ENCODE data around the gene HAUS3. TPM values are rescaled to one million over a fixed set of nuclear protein-coding genes. Genes with fewer than 3 reads are reported as not detected.
A peak's percentile ranks its signal among the peaks of the same experiment; 100 is the strongest.

Gene HAUS3
- total RNA-seq, 2 donors from 2014 or later: 3.7 to 4.1 TPM

GRCh38 chr4:2255501-2256155 is 13.7 kb upstream of the HAUS3 start:
- peaks cover 0 to 73% of the 10 kb centered on the region in 2 donors for H3K4me1 ChIP-seq
- no peaks in the 10 kb centered on the region for H3K9me3 ChIP-seq
- H3K4me3 ChIP-seq: peak overlapping the region; percentile 4 to 26
- no peaks in the 10 kb centered on the region for H3K27me3 ChIP-seq
- H3K27ac ChIP-seq: peak overlapping the region; percentile 87
- no peak for TF ChIP-seq CTCF (IDR thresholded peaks at IDR 0.05)
- DNase-seq (ENCODE audit: low spot score): peak; percentile 59
- H3K36me3 ChIP-seq: peaks cover 46% of the 10 kb centered on the region

GRCh38 chr4:2254665-2255500 is 13.0 kb upstream of the HAUS3 start:
- H3K27me3 ChIP-seq: no peaks in the 10 kb centered on the region
- peaks cover 53% of the 10 kb centered on the region for H3K36me3 ChIP-seq
- peak overlapping the region; percentile 87 for H3K27ac ChIP-seq
- peaks cover 0 to 66% of the 10 kb centered on the region in 2 donors for H3K4me1 ChIP-seq
- TF ChIP-seq CTCF (IDR thresholded peaks at IDR 0.05): no peak
- no peaks in the 10 kb centered on the region for H3K9me3 ChIP-seq
- DNase-seq (ENCODE audit: low spot score): peak; percentile 53
- peak overlapping the region in 1 of 2 donors; percentile 26 for H3K4me3 ChIP-seq

- DNase-seq (ENCODE audit: low spot score): peak; percentile 52
- H3K36me3 ChIP-seq: peaks cover 61% of the 10 kb centered on the region
- no peak overlapping the region for H3K27ac ChIP-seq
- H3K4me1 ChIP-seq: peaks cover 0 to 51% of the 10 kb centered on the region in 2 donors
- H3K9me3 ChIP-seq: no peaks in the 10 kb centered on the region
- no peak overlapping the region for H3K4me3 ChIP-seq
- H3K27me3 ChIP-seq: no peaks in the 10 kb centered on the region
- TF ChIP-seq CTCF (IDR thresholded peaks at IDR 0.05): no peak
Observed at GRCh38 chr4:2253160-2254084, 11.5 kb upstream of the HAUS3 start.

- DNase-seq (ENCODE audit: low spot score): peak; percentile 44
- peaks cover 0 to 43% of the 10 kb centered on the region in 2 donors for H3K4me1 ChIP-seq
- no peak overlapping the region for H3K27ac ChIP-seq
- no peaks in the 10 kb centered on the region for H3K9me3 ChIP-seq
- no peak for TF ChIP-seq CTCF (IDR thresholded peaks at IDR 0.05)
- H3K27me3 ChIP-seq: no peaks in the 10 kb centered on the region
- no peak overlapping the region for H3K4me3 ChIP-seq
- H3K36me3 ChIP-seq: peaks cover 61% of the 10 kb centered on the region
Observed at GRCh38 chr4:2252530-2253091, 10.7 kb upstream of the HAUS3 start.

- no peak for TF ChIP-seq CTCF (IDR thresholded peaks at IDR 0.05)
- Histone ChIP-seq H3K27ac (no peak overlapping the region), H3K9me3 (no peaks in the 10 kb centered on the region), H3K27me3 (no peaks in the 10 kb centered on the region), H3K36me3 (peaks cover 61% of the 10 kb centered on the region), H3K4me3 (no peak overlapping the region), H3K4me1 (peaks cover 0 to 37% of the 10 kb centered on the region in 2 donors)
- peak; percentile 42 for DNase-seq (ENCODE audit: low spot score)
Observed at GRCh38 chr4:2251795-2252529, 10.0 kb upstream of the HAUS3 start.
